Left lung (tissue), 10 donors: Measurements from ENCODE around the gene PTAFR. TPM values are rescaled to one million over a fixed set of nuclear protein-coding genes. Genes with fewer than 3 reads are reported as not detected.

Source experiments
- ATAC-seq: fragments of 200-7000 bp; cut with Tn5 transposase; one replicate; pipeline ENCODE4 v1.9.1; 2020; ENCODE audit warnings: moderate library complexity
- DNase-seq, 4 donors: peaks; one replicate each; pipeline ENCODE4 v3.0.0-alpha.2; 2013 to 2020
- H3K27ac ChIP-seq, 2 donors: fragments of 200-600 bp; sonication (generic) in 1 of 2; one replicate each; pipeline versions ENCODE4 v1.5.0 to v1.8.0; 2020 to 2021
- H3K27me3 ChIP-seq, 2 donors: fragments of 200-600 bp; sonication (generic) in 1 of 2; one replicate each; pipeline versions ENCODE4 v1.5.0 to v1.8.0; 2020 to 2021
- H3K36me3 ChIP-seq, 2 donors: fragments of 200-600 bp; sonication (generic) in 1 of 2; one replicate each; pipeline versions ENCODE4 v1.5.0 to v1.8.0; 2020 to 2021
- H3K4me1 ChIP-seq, 2 donors: fragments of 200-600 bp; one replicate each; pipeline ENCODE4 v1.8.0; 2021
- H3K4me3 ChIP-seq, 2 donors: fragments of 200-600 bp; sonication (generic) in 1 of 2; one replicate each; pipeline versions ENCODE4 v1.5.0 to v1.8.0; 2020 to 2021; ENCODE audit warnings: mild to moderate bottlenecking in 1 of 2
- H3K9me3 ChIP-seq, 2 donors: fragments of 200-600 bp; sonication (generic) in 1 of 2; one replicate each; pipeline versions ENCODE4 v1.5.0 to v1.8.0; 2020 to 2021
- CTCF ChIP-seq, 2 donors: fragments of 200-600 bp; sonication (generic) in 1 of 2; IDR thresholded peaks; one replicate each; pipeline versions ENCODE4 v1.5.0 to v1.8.0; 2021; ENCODE audit warnings: antibody characterized with exemption in 2 of 2
- intact Hi-C, 2 donors: fragments of 100-400 bp; cut with DNase I; formaldehyde crosslinking; loops; one replicate each; pipeline versions ENCODE4 v1.11.2 to v1.14.2; 2022
- polyA plus RNA-seq, 6 donors: library from polyadenylated mRNA; unstranded; fragments of 120-200 nt; gene quantifications; one replicate each; pipeline ENCODE4 v1.2.1, GENCODE V29; 2013; ENCODE audit not compliant: insufficient read length in 6 of 6
- total RNA-seq, 2 donors: library from RNA; stranded (reverse); fragmentation: NEBNext Ultra II Directional; extraction: Animal tissue kit (Norgen Biotek cat#: 25700); gene quantifications; one replicate each; pipeline ENCODE4 v1.2.1, GENCODE V29; 2021
- donor health status: DM: no; HTN: yes; CAD: no.
- donor health status: DM: no; HTN: no; CAD: no.

The PTAFR gene
- total and polyA plus RNA-seq, 8 donors = 2.4 to 59.7 (median 2.7) TPM

- Histone ChIP-seq H3K4me1 (peaks cover 7 to 51% of the 10 kb centered on the region in 2 donors), H3K27me3 (no peaks in the 10 kb centered on the region), H3K36me3 (no peaks in the 10 kb centered on the region), H3K4me3 (peak overlapping the region in 1 of 2 donors; percentile 18), H3K27ac (peak overlapping the region; percentile 53 to 93), H3K9me3 (no peaks in the 10 kb centered on the region)
- TF ChIP-seq CTCF (IDR thresholded peaks at IDR 0.05) = no peak
- DNase-seq = no peak
- intact Hi-C loops = no loop called here
- ATAC-seq = no peak
These were observed 49.6 kb downstream of the PTAFR start for GRCh38 chr1:28126783-28127490.

- peak overlapping the region; percentile 53 to 93 for H3K27ac ChIP-seq
- intact Hi-C loops = no loop called here
These were observed 50.3 kb downstream of the PTAFR start for GRCh38 chr1:28126212-28126611.

GRCh38 chr1:28123461-28123961 is 53.0 kb downstream of the PTAFR start:
- intact Hi-C loops = no loop called here
- Histone ChIP-seq H3K4me1 (peaks cover 7 to 46% of the 10 kb centered on the region in 2 donors), H3K4me3 (no peak overlapping the region), H3K27ac (peak overlapping the region; percentile 26 to 93), H3K36me3 (no peaks in the 10 kb centered on the region), H3K9me3 (no peaks in the 10 kb centered on the region), H3K27me3 (no peaks in the 10 kb centered on the region)
- ATAC-seq (peak; percentile 77), DNase-seq (no peak)
- TF ChIP-seq CTCF (IDR thresholded peaks at IDR 0.05) = no peak

More at GRCh38 chr1:28126212-28126611, 50.3 kb downstream of the PTAFR start:
- no peaks in the 10 kb centered on the region for H3K36me3 ChIP-seq
- no peaks in the 10 kb centered on the region for H3K27me3 ChIP-seq
- ATAC-seq (no peak), DNase-seq (no peak)
- TF ChIP-seq CTCF (IDR thresholded peaks at IDR 0.05) = no peak
- H3K4me3 ChIP-seq = peak overlapping the region in 1 of 2 donors; percentile 18
- no peaks in the 10 kb centered on the region for H3K9me3 ChIP-seq
- peaks cover 7 to 51% of the 10 kb centered on the region in 2 donors for H3K4me1 ChIP-seq

- peaks cover 7 to 39% of the 10 kb centered on the region in 2 donors for H3K4me1 ChIP-seq
- TF ChIP-seq CTCF (IDR thresholded peaks at IDR 0.05) = no peak
- H3K27ac ChIP-seq = peak overlapping the region in 1 of 2 donors; percentile 93
- no peaks in the 10 kb centered on the region for H3K27me3 ChIP-seq
- H3K4me3 ChIP-seq = no peak overlapping the region
- intact Hi-C loops = no loop called here
- DNase-seq (no peak), ATAC-seq (no peak)
- no peaks in the 10 kb centered on the region for H3K36me3 ChIP-seq
- no peaks in the 10 kb centered on the region for H3K9me3 ChIP-seq
These were observed 54.3 kb downstream of the PTAFR start for GRCh38 chr1:28122183-28122582.

GRCh38 chr1:28119556-28119955 is 56.9 kb downstream of the PTAFR start:
- H3K27me3 ChIP-seq = no peaks in the 10 kb centered on the region
- intact Hi-C loops = no loop called here
- no peak overlapping the region for H3K27ac ChIP-seq
- no peaks in the 10 kb centered on the region for H3K36me3 ChIP-seq
- ATAC-seq = no peak
- no peak overlapping the region for H3K4me3 ChIP-seq
- no peak for DNase-seq
- peaks cover 7 to 48% of the 10 kb centered on the region in 2 donors for H3K4me1 ChIP-seq
- no peak for TF ChIP-seq CTCF (IDR thresholded peaks at IDR 0.05)
- no peaks in the 10 kb centered on the region for H3K9me3 ChIP-seq
